Liver (tissue), 3 donors: ENCODE measurements around the gene TSR2.
"Not testable (repeated sequence)": the region's sequence is repeated elsewhere in the genome, so short reads cannot be mapped to it uniquely, and the experiment has no call there.

ENCODE experiments used
- ATF3 ChIP-seq: IDR thresholded peaks from 2 replicates; pipeline ENCODE4 v1.6.1; 2016; ENCODE audit warnings: antibody characterized with exemption
- CTCF ChIP-seq: fragments of 150-350 bp; IDR thresholded peaks from 2 replicates; pipeline ENCODE4 v1.5.1; 2017; ENCODE audit warnings: improper control_type of control experiment, low read depth, low read length; ENCODE audit not compliant: missing input control
- EGR1 ChIP-seq, 2 donors: IDR thresholded peaks; 2 replicates each; pipeline ENCODE4 v1.6.1; 2016 to 2018; ENCODE audit warnings: antibody characterized with exemption in 2 of 2, low read depth in 2 of 2
- FOXA1 ChIP-seq: IDR thresholded peaks from 2 replicates; pipeline ENCODE4 v1.6.1; 2016; ENCODE audit warnings: antibody characterized with exemption
- GABPA ChIP-seq, 2 donors: IDR thresholded peaks in 1 of 2; conservative IDR thresholded peaks in 1 of 2; 2 replicates each; pipeline ENCODE4 v1.6.1; 2016; ENCODE audit warnings: antibody characterized with exemption in 2 of 2, mild to moderate bottlenecking in 1 of 2, moderate library complexity in 1 of 2
- JUND ChIP-seq, 2 donors: IDR thresholded peaks; 2 replicates each; pipeline ENCODE4 v1.6.1; 2016; ENCODE audit warnings: antibody characterized with exemption in 2 of 2
- MAX ChIP-seq: IDR thresholded peaks from 2 replicates; pipeline ENCODE4 v1.6.1; 2016; ENCODE audit warnings: antibody characterized with exemption
- NR2F2 ChIP-seq: IDR thresholded peaks from 2 replicates; pipeline ENCODE4 v1.6.1; 2016; ENCODE audit warnings: antibody characterized with exemption
- RAD21 ChIP-seq, 2 donors: IDR thresholded peaks; 2 replicates each; pipeline ENCODE4 v1.6.1; 2016; ENCODE audit warnings: antibody characterized with exemption in 2 of 2, mild to moderate bottlenecking in 2 of 2
- RXRA ChIP-seq, 2 donors: IDR thresholded peaks; 2 replicates each; pipeline ENCODE4 v1.6.1; 2017 to 2018; ENCODE audit warnings: antibody characterized with exemption in 2 of 2, mild to moderate bottlenecking in 1 of 2
- SP1 ChIP-seq: IDR thresholded peaks from 2 replicates; pipeline ENCODE4 v1.6.1; 2018; ENCODE audit warnings: antibody characterized with exemption, mild to moderate bottlenecking
- TAF1 ChIP-seq: conservative IDR thresholded peaks from 2 replicates; pipeline ENCODE4 v1.6.1; 2016; ENCODE audit warnings: antibody characterized with exemption, mild to moderate bottlenecking
- ZBTB33 ChIP-seq: IDR thresholded peaks from 2 replicates; pipeline ENCODE4 v1.6.1; 2016; ENCODE audit warnings: antibody characterized with exemption
- donor health status: healthy.
- donor health status: healthy.

- TF ChIP-seq GABPA (IDR thresholded peaks at IDR 0.05 in 1 of 2, conservative IDR thresholded peaks at IDR 0.05 in 1 of 2); CTCF; JUND (IDR thresholded peaks at IDR 0.05); MAX; RAD21 (IDR thresholded peaks at IDR 0.05); TAF1; ATF3; FOXA1; EGR1 (IDR thresholded peaks at IDR 0.05; ENCODE audit: low read depth in 2 of 2); SP1; NR2F2; ZBTB33; RXRA (IDR thresholded peaks at IDR 0.05): not testable (repeated sequence)
Measured at GRCh38 chrX:54489819-54490218, 49.6 kb downstream of the TSR2 start.
